Measurements from ENCODE around the gene HECTD2.

DNA sequence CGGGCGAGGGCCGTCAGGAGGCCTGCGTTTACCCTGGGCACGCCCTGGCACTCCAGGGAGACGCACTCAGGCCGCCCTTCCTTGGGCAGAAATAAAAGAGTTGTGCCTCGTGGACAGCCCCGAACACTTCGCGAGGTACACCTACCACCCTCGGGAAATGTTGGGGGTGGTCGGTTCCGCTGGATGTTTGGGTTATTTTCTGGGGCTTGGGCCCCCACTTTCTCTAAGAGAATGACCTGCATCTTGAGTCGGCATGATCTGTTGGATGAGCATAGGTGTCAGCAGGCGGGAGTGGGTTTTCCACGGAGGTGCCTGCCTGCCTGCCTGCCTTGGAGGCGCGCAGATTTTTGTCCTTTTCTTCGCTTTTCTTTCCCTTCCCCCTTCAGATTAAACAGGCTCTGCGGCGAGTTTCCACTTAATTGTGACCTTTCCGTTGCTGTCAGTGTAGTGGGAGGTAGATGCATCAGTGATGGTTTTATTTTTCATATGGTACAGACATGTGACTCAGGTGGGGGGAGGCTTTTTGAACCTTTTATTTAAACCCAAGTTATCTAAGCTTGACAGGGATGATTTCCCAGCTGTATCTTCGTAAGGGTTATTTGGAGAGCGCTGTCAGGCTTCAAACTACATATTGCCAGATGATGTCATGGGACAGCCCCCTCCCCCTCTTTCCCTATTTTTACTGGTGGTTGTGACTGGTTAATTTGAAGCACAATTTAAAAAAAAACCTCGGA, 661 bp downstream of the HECTD2 start:
- TF ChIP-seq, protein P1, sequence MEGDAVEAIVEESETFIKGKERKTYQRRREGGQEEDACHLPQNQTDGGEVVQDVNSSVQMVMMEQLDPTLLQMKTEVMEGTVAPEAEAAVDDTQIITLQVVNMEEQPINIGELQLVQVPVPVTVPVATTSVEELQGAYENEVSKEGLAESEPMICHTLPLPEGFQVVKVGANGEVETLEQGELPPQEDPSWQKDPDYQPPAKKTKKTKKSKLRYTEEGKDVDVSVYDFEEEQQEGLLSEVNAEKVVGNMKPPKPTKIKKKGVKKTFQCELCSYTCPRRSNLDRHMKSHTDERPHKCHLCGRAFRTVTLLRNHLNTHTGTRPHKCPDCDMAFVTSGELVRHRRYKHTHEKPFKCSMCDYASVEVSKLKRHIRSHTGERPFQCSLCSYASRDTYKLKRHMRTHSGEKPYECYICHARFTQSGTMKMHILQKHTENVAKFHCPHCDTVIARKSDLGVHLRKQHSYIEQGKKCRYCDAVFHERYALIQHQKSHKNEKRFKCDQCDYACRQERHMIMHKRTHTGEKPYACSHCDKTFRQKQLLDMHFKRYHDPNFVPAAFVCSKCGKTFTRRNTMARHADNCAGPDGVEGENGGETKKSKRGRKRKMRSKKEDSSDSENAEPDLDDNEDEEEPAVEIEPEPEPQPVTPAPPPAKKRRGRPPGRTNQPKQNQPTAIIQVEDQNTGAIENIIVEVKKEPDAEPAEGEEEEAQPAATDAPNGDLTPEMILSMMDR (IDR thresholded peaks at IDR 0.05) = no peak
- TF ChIP-seq POLR2A (IDR thresholded peaks at IDR 0.05) (no peak), POLR2AphosphoS5 (IDR thresholded peaks at IDR 0.05) (no peak), EP300 (IDR thresholded peaks at IDR 0.05) (no peak)
